HepG2 (cell line): ENCODE measurements around the gene HOXC10. TPM values are rescaled to one million over a fixed set of nuclear protein-coding genes. Genes with fewer than 3 reads are reported as not detected.

Experiments used
- ATAC-seq: fragments of 200-7000 bp; cut with Tn5 transposase; 3 replicates; pipeline ENCODE4 v1.9.1; 2020; ENCODE audit warnings: mild to moderate bottlenecking, moderate library complexity
- BruUV-seq: library from RNA; stranded (reverse); fragments of 400-500 nt; replicated peaks from 2 replicates; lab custom pipeline; 2021; lab: Mats Ljungman, UMichigan
- CTCF ChIA-PET: fragments of 300-600 bp; formaldehyde crosslinking; extraction: SDS; loops from one replicate; lab custom pipeline; 2021; ENCODE audit warnings: low total read pairs, inconsistent platforms, low intra/inter-chr PET ratio; lab: Yijun Ruan, JAX
- POLR2A ChIA-PET: fragments of 350-600 bp; sonication (Branson Sonifier 250); formaldehyde crosslinking; loops from one replicate; lab custom pipeline; 2020; ENCODE audit warnings: antibody characterized with exemption, inconsistent platforms; lab: Yijun Ruan, JAX
- DNase-seq: peaks from one replicate; pipeline ENCODE4 v3.0.0-alpha.2; 2015; ENCODE audit warnings: low spot score
- FAIRE-seq: peaks from 3 replicates; lab custom pipeline; 2011; peaks lifted over from hg19 to GRCh38; lab: Jason Lieb, UNC
- H2AFZ ChIP-seq: one replicate; pipeline ENCODE4 v1.6.1; 2011; ENCODE audit warnings: low read length, inconsistent platforms
- H3K27ac ChIP-seq: fragments of 300-600 bp; 3 replicates; pipeline ENCODE4 v1.8.0; 2011; ENCODE audit warnings: mixed run types, mild to moderate bottlenecking, mixed read lengths, low read length, inconsistent platforms; ENCODE audit not compliant: insufficient read depth; ENCODE audit errors: extremely low read length
- H3K27me3 ChIP-seq, 2 experiments: fragments of 200-600 bp in 1 of 2; 2 replicates in 1 of 2; 3 replicates in 1 of 2; pipeline versions ENCODE4 v1.6.0 to v1.8.0; 2011; ENCODE audit warnings: low read length in 2 of 2, mild to moderate bottlenecking in 2 of 2, moderate library complexity in 2 of 2, inconsistent platforms in 1 of 2; ENCODE audit not compliant: insufficient read depth in 2 of 2, control insufficient read depth in 1 of 2
- H3K36me3 ChIP-seq, 2 experiments: fragments of 200-600 bp in 1 of 2; replicated peaks in 1 of 2; 2 replicates in 1 of 2; 3 replicates in 1 of 2; pipeline versions ENCODE4 v1.5.1 to v1.8.0; 2011; ENCODE audit warnings: low read length in 2 of 2, inconsistent platforms in 1 of 2; ENCODE audit not compliant: insufficient read depth in 2 of 2, control insufficient read depth in 1 of 2
- H3K4me1 ChIP-seq: 2 replicates; pipeline ENCODE4 v1.5.1; 2012; ENCODE audit warnings: low read length, inconsistent platforms; ENCODE audit not compliant: insufficient read depth
- H3K4me2 ChIP-seq: 2 replicates; pipeline ENCODE4 v1.6.0; 2011; ENCODE audit warnings: low read depth, low read length, inconsistent platforms
- H3K4me3 ChIP-seq, 3 experiments: fragments of 200-600 bp in 1 of 3; sonication (generic), shearing (Covaris generic) in 1 of 3; replicated peaks in 1 of 3; 2 replicates each; pipeline ENCODE4 v1.5.1; 2011 to 2016; ENCODE audit warnings: low read length in 3 of 3, inconsistent platforms in 2 of 3, low read depth in 2 of 3, mild to moderate bottlenecking in 2 of 3, control low read depth in 1 of 3, mixed read lengths in 1 of 3; ENCODE audit not compliant: insufficient read depth in 1 of 3
- H3K79me2 ChIP-seq: one replicate; pipeline ENCODE4 v1.6.1; 2011; ENCODE audit warnings: low read length, inconsistent platforms; ENCODE audit not compliant: insufficient read depth
- H3K9ac ChIP-seq: 2 replicates; pipeline ENCODE4 v1.6.0; 2011; ENCODE audit warnings: mild to moderate bottlenecking, low read depth, low read length, inconsistent platforms; ENCODE audit not compliant: insufficient read depth
- H3K9me3 ChIP-seq: 2 replicates; pipeline ENCODE4 v1.5.1; 2012; ENCODE audit warnings: mild to moderate bottlenecking, low read length
- H4K20me1 ChIP-seq: 2 replicates; pipeline ENCODE4 v1.6.0; 2011; ENCODE audit warnings: inconsistent platforms, mild to moderate bottlenecking, low read length, moderate library complexity; ENCODE audit not compliant: insufficient read depth
- ZBTB34 ChIP-seq: sonication (generic); formaldehyde crosslinking; IDR thresholded peaks from 2 replicates; pipeline ENCODE4 v1.8.0; 2022; ENCODE audit warnings: mild to moderate bottlenecking, missing genetic modification reagents
- ZSCAN21 ChIP-seq: sonication (generic); formaldehyde crosslinking; IDR thresholded peaks from 2 replicates; pipeline ENCODE4 v1.8.0; 2022; ENCODE audit warnings: mild to moderate bottlenecking, missing genetic modification reagents, moderate library complexity, borderline replicate concordance
- WGBS: methylation state at CpG from one replicate; pipeline ENCODE4 v1.1.6; 2017; ENCODE audit warnings: low lambda C conversion rate; 5-methylcytosine and 5-hydroxymethylcytosine counted together
- in situ Hi-C: cut with HindIII; loops from 2 replicates; pipeline ENCODE4 v1.10.0; 2017; ENCODE audit warnings: low pct_unique_long_range_greater_than_20kb; ENCODE audit not compliant: extremely low pct_ligation_motif_present
- intact Hi-C: fragments of 100-400 bp; cut with micrococcal nuclease; formaldehyde crosslinking; loops from one replicate; pipeline ENCODE4 v1.10.0; 2022; ENCODE audit not compliant: unreplicated experiment
- polyA plus RNA-seq, 8 experiments: library from polyadenylated mRNA; depleted of rRNA in 3 of 8; stranded (reverse) in 7 of 8; unstranded in 1 of 8; fragments of >200 nt; fragmentation: Illumina TruSeq in 4 of 8; extraction: Trizol in 4 of 8; gene quantifications; 2 replicates each; pipeline versions ENCODE4 v1.2.1 to v1.2.3, GENCODE V29; 2011 to 2016; ENCODE audit warnings: low read depth in 4 of 8, missing spikeins in 1 of 8, mixed read lengths in 1 of 8; ENCODE audit not compliant: insufficient read depth in 1 of 8
- total RNA-seq, 5 experiments: library from RNA; depleted of rRNA; stranded (reverse); fragments of >200 nt; fragmentation: Illumina TruSeq; extraction: Trizol; gene quantifications; 2 replicates each; pipeline ENCODE4 v1.2.3, GENCODE V29; 2016; ENCODE audit warnings: low read depth in 1 of 5
- TF ChIP-seq, protein P1 (sequence below): sonication (generic); formaldehyde crosslinking; IDR thresholded peaks from 2 replicates; pipeline ENCODE4 v1.4.0; 2020; ENCODE audit warnings: missing genetic modification reagents

The HOXC10 gene
- total and polyA plus RNA-seq, 2 of the 13 experiments (the other 11 are each of a cell fraction or from before 2014, with no cell fraction given) = not detected

- ATAC-seq = no peak
- intact Hi-C loops (loop anchor here (5.0 kb wide), 1 partner anchor 106 kb away; no protein-coding TSS in a partner anchor), in situ Hi-C loops (loop anchor here (5.0 kb wide), 2 partner anchors 101 to 161 kb away; no protein-coding TSS in a partner anchor)
- ChIA-PET POLR2A (no interaction called here), CTCF (interaction anchor here (2.7 to 3.7 kb wide), 2 partner anchors 161 to 171 kb away, joined by 29 to 33 read pairs; no protein-coding TSS in a partner anchor)
- Histone ChIP-seq H3K79me2 (no peaks in the 10 kb centered on the region), H3K9me3 (no peaks in the 10 kb centered on the region), H3K9ac (no peak overlapping the region), H2AFZ (no peak overlapping the region), H3K27me3 (peaks cover 4 to 84% of the 10 kb centered on the region in 2 experiments; a peak in 4 of 5 replicates), H3K4me2 (no peak overlapping the region), H3K27ac (no peak overlapping the region), H3K4me3 (no peak overlapping the region), H3K36me3 (no peaks in the 10 kb centered on the region), H3K4me1 (peaks cover 7% of the 10 kb centered on the region; the same call in 1 of the 2 replicates), H4K20me1 (no peaks in the 10 kb centered on the region)
- TF ChIP-seq ZSCAN21 (CRISPR knock-in tag) = no peak
- no peak for TF ChIP-seq ZBTB34 (CRISPR knock-in tag)
- TF ChIP-seq, protein P1, sequence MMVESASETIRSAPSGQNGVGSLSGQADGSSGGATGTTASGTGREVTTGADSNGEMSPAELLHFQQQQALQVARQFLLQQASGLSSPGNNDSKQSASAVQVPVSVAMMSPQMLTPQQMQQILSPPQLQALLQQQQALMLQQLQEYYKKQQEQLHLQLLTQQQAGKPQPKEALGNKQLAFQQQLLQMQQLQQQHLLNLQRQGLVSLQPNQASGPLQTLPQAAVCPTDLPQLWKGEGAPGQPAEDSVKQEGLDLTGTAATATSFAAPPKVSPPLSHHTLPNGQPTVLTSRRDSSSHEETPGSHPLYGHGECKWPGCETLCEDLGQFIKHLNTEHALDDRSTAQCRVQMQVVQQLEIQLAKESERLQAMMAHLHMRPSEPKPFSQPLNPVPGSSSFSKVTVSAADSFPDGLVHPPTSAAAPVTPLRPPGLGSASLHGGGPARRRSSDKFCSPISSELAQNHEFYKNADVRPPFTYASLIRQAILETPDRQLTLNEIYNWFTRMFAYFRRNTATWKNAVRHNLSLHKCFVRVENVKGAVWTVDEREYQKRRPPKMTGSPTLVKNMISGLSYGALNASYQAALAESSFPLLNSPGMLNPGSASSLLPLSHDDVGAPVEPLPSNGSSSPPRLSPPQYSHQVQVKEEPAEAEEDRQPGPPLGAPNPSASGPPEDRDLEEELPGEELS = no peak
- no peak for DNase-seq
- no TSS peak for BruUV-seq
- WGBS = 38% methylated on average over 34 of the region's 46 CpGs
- no peak for FAIRE-seq
Observed at GRCh38 chr12:54030889-54031471, 46.0 kb downstream of the HOXC10 start.
